T-helper 9 cell (primary cell): Measurements from ENCODE around the gene LRPPRC.

ENCODE experiments used
- DNase-seq: peaks from one replicate; pipeline ENCODE4 v3.0.0-alpha.2; 2020

LRPPRC gene

GRCh38 chr2:43853141-43854081 lies 142.4 kb downstream of the LRPPRC start:
- no peak for DNase-seq

DNA sequence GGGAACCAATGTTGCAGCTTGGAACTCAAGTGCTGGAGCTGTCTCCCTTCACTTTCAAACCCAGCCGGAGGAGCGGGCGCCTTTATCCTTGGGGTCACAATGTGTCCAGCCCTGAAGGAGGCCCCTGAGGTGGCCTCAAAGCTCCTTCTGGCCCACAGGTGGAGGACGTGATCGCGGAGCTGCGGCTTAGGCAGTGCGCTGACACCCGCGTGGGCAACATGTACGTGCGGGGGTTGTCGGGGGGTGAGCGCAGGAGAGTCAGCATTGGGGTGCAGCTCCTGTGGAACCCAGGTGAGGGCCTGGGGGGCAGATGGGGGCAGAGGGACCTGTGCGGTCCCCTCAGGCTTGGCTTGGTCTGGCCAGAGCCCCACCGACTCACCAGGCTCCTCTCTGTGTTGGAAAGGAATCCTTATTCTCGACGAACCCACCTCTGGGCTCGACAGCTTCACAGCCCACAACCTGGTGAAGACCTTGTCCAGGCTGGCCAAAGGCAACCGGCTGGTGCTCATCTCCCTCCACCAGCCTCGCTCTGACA lies 143.5 kb downstream of the LRPPRC start:
- no peak for DNase-seq

- no peak for DNase-seq
These were observed 144.5 kb downstream of the LRPPRC start for GRCh38 chr2:43851011-43851980.

GRCh38 chr2:43848214-43848613 lies 147.6 kb downstream of the LRPPRC start:
- no peak for DNase-seq

GRCh38 chr2:43846140-43846793 lies 149.5 kb downstream of the LRPPRC start:
- no peak for DNase-seq

DNA sequence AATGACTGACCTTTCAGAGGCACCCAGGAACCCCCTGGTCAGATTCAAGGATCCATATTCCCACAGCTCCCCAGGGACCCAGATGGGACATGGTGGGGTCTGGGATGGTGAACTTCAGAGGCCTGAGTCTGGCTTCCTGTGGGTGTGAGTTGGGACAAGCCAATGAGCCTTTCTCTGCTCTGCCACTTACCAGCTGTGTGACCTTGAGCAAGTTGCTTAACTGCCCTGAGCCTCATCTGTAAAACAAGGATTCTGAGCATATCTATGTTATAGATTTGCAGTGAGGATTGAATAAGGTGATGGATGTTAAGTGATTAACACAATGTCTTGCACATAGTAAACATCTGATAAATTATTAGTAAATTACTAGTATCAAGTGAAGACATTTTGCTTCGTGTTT lies 150.6 kb downstream of the LRPPRC start:
- DNase-seq = no peak

GRCh38 chr2:43842866-43843226 lies 152.9 kb downstream of the LRPPRC start:
- no peak for DNase-seq

- DNase-seq = no peak
These were observed 153.6 kb downstream of the LRPPRC start for GRCh38 chr2:43841949-43842865.

DNA sequence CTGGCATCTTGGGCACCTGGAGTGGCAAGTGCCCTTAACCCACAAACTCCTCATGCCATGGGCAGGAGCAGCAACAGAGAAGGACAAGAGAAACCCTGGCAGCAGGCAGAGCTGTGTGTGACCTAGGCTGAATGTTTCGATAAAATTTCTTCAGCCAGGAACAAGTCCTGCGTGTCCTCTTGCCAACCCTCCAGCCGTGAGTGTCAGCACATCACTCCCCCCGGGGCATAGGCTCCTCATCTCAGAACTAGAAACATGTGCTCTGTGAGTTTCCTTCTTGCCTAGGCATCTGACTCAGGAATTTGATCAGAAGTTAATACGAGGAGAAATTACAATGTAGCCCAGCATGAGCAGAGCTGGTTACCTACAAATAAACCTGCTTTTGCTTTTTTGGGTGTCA lies 154.8 kb downstream of the LRPPRC start:
- DNase-seq = no peak

- DNase-seq = no peak
These were observed 155.8 kb downstream of the LRPPRC start for GRCh38 chr2:43839776-43840564.

DNA sequence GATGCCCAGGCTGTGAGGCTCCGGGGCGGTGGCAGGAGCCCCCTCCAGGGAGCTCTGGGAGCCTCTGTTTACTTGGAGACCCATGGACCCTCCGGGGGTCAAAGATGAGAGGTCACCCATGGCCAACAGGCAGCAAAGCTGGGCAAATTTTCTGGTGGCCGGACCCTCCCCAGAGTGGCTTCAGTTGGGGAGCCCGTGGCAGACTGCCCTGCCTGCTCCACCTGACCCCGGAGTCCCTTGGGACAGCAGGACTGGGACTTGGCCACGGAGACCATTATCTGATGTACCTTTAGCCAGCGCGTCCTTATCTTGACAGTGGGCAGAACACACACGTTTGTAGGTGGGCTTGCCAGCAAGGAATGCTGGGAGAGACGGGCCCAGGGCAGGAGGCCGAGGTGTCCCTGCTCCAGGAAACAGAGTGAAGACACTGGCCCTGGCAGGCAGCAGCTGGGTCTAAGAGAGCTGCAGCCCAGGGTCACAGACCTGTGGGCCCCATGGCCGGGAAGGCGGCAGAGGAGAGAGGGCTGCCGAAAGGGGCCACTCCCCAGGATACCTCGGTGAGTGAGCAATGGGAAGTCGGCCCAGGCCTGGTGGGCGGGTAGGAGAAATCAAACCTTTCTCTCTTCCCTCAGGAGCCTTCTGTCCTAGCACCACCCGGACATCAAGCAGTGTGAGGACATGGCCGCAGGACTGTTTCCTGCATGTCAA lies 157.1 kb downstream of the LRPPRC start, which contains the start of the genes ABCG5 and ABCG8:
Gene ABCG5 (minus strand): TSS at position 280 of the 708 bp plus-strand sequence. CDS start 160 bp downstream, at position 120.
Gene ABCG8 (plus strand): TSS at position 412 of the 708 bp plus-strand sequence. CDS start 83 bp downstream, at position 495.
- no peak for DNase-seq

- DNase-seq = no peak
These were observed 157.8 kb downstream of the LRPPRC start for GRCh38 chr2:43837831-43838559.

DNA sequence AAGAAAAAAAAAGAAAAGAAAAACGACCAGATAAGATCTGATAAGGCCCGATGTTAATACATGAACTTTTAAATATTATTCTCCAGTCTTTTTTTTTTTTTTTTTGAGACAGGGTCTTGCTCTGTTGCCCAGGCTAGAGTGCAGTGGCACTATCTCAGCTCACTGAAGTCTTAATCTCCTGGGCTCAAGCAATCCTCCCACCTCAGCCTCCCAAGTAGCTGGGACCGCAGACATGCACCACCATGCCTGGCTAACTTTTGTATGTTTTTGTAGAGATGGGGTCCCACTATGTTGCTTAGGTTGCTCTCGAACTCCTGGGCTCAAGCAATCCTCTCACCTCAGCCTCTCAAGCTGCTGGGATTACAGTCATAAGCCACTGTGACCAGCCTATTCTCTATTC lies 158.8 kb downstream of the LRPPRC start:
- DNase-seq = no peak
